Gastroesophageal sphincter (tissue), 4 donors: ENCODE measurements around the gene CORO6. TPM values are rescaled to one million over a fixed set of nuclear protein-coding genes. Genes with fewer than 3 reads are reported as not detected.

Experiments used
- ATAC-seq: fragments of 150-250 bp; one replicate; pipeline ENCODE4 v1.9.1; 2016; ENCODE audit warnings: mild to moderate bottlenecking, moderate library complexity
- H3K27ac ChIP-seq, 4 donors: fragments of 200-600 bp; sonication (generic) in 3 of 4; 1 replicate in 3 of 4; 2 replicates in 1 of 4; pipeline ENCODE4 v1.5.1; 2016 to 2019
- H3K27me3 ChIP-seq: fragments of 200-600 bp; sonication (generic); one replicate; pipeline ENCODE4 v1.5.1; 2019
- H3K36me3 ChIP-seq, 2 donors: fragments of 200-600 bp; sonication (generic); one replicate each; pipeline ENCODE4 v1.5.1; 2019; ENCODE audit warnings: control low read depth in 1 of 2
- H3K4me1 ChIP-seq, 3 donors: fragments of 200-600 bp; sonication (generic); 1 replicate in 2 of 3; 2 replicates in 1 of 3; pipeline ENCODE4 v1.5.1; 2016 to 2019; ENCODE audit warnings: control low read depth in 2 of 3
- H3K4me3 ChIP-seq, 2 donors: fragments of 200-600 bp; sonication (generic); one replicate each; pipeline ENCODE4 v1.5.1; 2019; ENCODE audit warnings: mild to moderate bottlenecking in 1 of 2, moderate library complexity in 1 of 2
- H3K9me3 ChIP-seq, 3 donors: fragments of 200-600 bp; sonication (generic); one replicate each; pipeline ENCODE4 v1.5.1; 2017 to 2019; ENCODE audit warnings: control low read depth in 2 of 3
- EP300 ChIP-seq: sonication (generic); formaldehyde crosslinking; IDR thresholded peaks from one replicate; pipeline ENCODE4 v1.6.1; 2017; ENCODE audit warnings: antibody characterized with exemption, mild to moderate bottlenecking
- POLR2A ChIP-seq, 2 donors: fragments of 450-650 bp; IDR thresholded peaks; one replicate each; pipeline ENCODE4 v1.6.1; 2017; ENCODE audit warnings: antibody characterized with exemption in 2 of 2, mild to moderate bottlenecking in 2 of 2, moderate library complexity in 1 of 2
- POLR2AphosphoS5 ChIP-seq: sonication (generic); formaldehyde crosslinking; IDR thresholded peaks from one replicate; pipeline ENCODE4 v1.6.1; 2017; ENCODE audit warnings: antibody characterized with exemption
- WGBS, 2 donors: methylation state at CpG; one replicate each; pipeline ENCODE4 v1.1.5; 2018; ENCODE audit warnings: low coverage in 1 of 2; 5-methylcytosine and 5-hydroxymethylcytosine counted together
- total RNA-seq, 4 donors: library from RNA; depleted of rRNA; stranded (reverse); fragments of >200 nt; gene quantifications; one replicate each; pipeline ENCODE4 v1.1.0, GENCODE V29; 2016
- TF ChIP-seq, protein P1 (sequence below), 4 experiments: fragments of 200-600 bp in 2 of 4; fragments of 450-650 bp in 2 of 4; sonication (generic) in 1 of 4; IDR thresholded peaks; one replicate each; pipeline ENCODE4 v1.5.1; 2017 to 2019; ENCODE audit warnings: antibody characterized with exemption in 4 of 4, mild to moderate bottlenecking in 2 of 4, moderate library complexity in 2 of 4

CORO6 gene
- total RNA-seq, 4 donors from 2014 or later, result 18.1 to 138 (median 39.4) TPM

DNA sequence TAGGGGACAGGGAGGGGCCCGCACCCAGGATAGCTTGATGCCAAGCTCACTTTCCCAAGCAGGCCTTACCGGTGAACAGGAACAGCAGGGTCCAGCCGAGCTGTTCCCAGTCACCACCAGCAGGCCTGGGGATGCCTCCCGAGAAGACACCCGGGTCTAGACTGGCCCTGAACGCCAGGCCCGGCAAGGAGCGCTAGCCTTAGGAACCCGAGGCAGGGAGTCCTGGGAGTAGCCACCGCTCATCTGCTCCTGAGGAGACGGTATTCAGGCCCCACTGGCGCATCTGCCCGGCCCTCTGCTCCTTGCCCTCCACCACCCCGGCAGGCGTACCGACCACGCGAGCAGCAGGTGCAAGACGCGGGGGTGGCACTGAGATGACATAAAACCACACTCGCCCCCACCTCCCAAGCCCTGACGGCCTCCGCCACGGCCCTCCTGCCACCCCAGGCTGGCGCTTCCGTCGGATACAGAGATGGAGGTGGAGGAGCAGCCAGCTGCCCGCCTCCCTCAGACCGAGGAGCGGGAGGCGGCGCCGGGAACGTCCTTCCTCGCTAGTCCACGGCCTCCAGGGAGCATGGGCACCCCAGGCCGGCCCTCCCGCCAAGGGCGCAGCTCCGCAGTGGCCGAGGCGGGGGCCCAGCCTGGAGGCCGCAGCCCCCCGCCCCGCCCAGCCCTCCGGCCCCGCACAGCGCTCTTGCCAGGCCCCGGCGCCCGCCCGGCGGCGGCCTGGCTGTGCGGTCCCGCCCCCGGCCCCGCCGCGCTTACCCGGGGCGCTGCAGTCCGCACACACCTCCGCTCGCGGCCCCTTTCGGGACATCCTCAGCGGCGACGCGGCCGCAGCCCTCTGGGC lies 33.9 kb downstream of the CORO6 start:
- H3K27me3 ChIP-seq, result no peaks in the 10 kb centered on the region
- H3K4me1 ChIP-seq, result peaks cover 0 to 87% (median 66%) of the 10 kb centered on the region in 3 donors
- H3K4me3 ChIP-seq, result peak overlapping the region; percentile 80 to 89
- peak overlapping the region; percentile 56 to 98 (median 90) for H3K27ac ChIP-seq
- ATAC-seq, result peak; percentile 29
- no peaks in the 10 kb centered on the region for H3K9me3 ChIP-seq
- TF ChIP-seq POLR2A (IDR thresholded peaks at IDR 0.05) (no peak), POLR2AphosphoS5 (no peak), EP300 (no peak)
- TF ChIP-seq, protein P1, sequence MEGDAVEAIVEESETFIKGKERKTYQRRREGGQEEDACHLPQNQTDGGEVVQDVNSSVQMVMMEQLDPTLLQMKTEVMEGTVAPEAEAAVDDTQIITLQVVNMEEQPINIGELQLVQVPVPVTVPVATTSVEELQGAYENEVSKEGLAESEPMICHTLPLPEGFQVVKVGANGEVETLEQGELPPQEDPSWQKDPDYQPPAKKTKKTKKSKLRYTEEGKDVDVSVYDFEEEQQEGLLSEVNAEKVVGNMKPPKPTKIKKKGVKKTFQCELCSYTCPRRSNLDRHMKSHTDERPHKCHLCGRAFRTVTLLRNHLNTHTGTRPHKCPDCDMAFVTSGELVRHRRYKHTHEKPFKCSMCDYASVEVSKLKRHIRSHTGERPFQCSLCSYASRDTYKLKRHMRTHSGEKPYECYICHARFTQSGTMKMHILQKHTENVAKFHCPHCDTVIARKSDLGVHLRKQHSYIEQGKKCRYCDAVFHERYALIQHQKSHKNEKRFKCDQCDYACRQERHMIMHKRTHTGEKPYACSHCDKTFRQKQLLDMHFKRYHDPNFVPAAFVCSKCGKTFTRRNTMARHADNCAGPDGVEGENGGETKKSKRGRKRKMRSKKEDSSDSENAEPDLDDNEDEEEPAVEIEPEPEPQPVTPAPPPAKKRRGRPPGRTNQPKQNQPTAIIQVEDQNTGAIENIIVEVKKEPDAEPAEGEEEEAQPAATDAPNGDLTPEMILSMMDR (IDR thresholded peaks at IDR 0.05), result no peak
- no CpG with 5 or more reads among the region's 72 CpGs for WGBS, 2 donors
- peaks cover 0 to 1% of the 10 kb centered on the region in 2 donors for H3K36me3 ChIP-seq

DNA sequence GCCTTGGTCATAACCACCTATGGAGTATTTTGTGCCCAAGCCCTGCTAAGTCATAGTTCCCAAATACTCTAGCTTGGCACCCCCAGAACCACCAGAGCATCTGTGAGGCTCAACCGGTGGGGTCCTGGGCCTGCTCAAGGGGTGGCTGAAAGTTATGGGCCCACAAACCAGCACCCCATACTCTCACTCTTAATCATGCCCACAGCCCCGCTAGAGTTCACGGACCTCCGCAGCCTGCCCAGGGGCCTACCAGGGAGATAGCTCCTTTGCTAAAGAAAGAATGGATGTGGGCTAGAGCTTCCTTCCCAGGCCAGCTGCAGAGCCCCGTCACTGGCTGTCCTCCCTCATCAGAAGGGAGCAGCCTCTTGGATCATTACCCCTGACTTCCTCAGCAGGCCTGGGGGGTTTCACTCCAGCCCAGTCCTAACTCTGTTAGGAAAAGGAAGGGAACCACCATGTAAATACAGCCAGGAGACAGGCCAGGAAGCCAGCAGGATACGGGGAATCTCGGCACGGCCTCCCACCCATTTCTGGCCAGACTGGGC lies 34.6 kb downstream of the CORO6 start:
- no peak for ATAC-seq
- H3K4me1 ChIP-seq, result peaks cover 0 to 91% (median 65%) of the 10 kb centered on the region in 3 donors
- H3K36me3 ChIP-seq, result peaks cover 0 to 8% of the 10 kb centered on the region in 2 donors
- H3K27ac ChIP-seq, result peak overlapping the region; percentile 56 to 98 (median 90)
- TF ChIP-seq, protein P1 (IDR thresholded peaks at IDR 0.05), result no peak
- TF ChIP-seq EP300 (no peak), POLR2A (IDR thresholded peaks at IDR 0.05) (no peak), POLR2AphosphoS5 (no peak)
- no peaks in the 10 kb centered on the region for H3K27me3 ChIP-seq
- WGBS, 2 donors, result no CpG with 5 or more reads among the region's 8 CpGs
- H3K9me3 ChIP-seq, result no peaks in the 10 kb centered on the region
- peak overlapping the region; percentile 80 to 89 for H3K4me3 ChIP-seq

DNA sequence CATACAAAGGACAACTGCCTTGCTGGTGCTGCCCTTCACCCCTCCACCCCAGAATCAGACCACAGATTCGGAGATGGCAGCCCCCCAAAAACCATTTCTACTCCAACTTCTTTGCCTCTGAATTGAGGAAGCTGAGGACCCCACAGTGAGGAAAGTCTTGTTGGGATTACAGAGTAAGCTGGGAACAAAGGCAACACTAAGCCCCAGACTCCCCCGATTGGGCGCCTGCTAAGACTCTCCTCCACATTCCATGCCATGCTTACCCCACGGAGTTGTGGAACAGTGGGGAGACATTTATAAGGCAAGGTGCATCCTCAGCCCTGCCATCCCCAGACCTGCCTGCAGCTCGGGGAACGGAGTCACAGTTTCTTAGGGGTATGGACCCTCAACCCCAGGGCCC lies 35.1 kb downstream of the CORO6 start:
- Histone ChIP-seq H3K27me3 (no peaks in the 10 kb centered on the region), H3K27ac (peak overlapping the region in 3 of 4 donors; percentile 89 to 98 (median 90)), H3K4me3 (peak overlapping the region in 1 of 2 donors; percentile 89), H3K4me1 (peaks cover 0 to 92% (median 63%) of the 10 kb centered on the region in 3 donors), H3K9me3 (no peaks in the 10 kb centered on the region), H3K36me3 (peaks cover 0 to 13% of the 10 kb centered on the region in 2 donors)
- 80% methylated on average over 1 of the region's 6 CpGs; no CpG with 5 or more reads in 1 of the 2 donors for WGBS, 2 donors
- no peak for ATAC-seq
- no peak for TF ChIP-seq POLR2A (IDR thresholded peaks at IDR 0.05)
- TF ChIP-seq, protein P1 (IDR thresholded peaks at IDR 0.05), result no peak
- no peak for TF ChIP-seq EP300
- no peak for TF ChIP-seq POLR2AphosphoS5

DNA sequence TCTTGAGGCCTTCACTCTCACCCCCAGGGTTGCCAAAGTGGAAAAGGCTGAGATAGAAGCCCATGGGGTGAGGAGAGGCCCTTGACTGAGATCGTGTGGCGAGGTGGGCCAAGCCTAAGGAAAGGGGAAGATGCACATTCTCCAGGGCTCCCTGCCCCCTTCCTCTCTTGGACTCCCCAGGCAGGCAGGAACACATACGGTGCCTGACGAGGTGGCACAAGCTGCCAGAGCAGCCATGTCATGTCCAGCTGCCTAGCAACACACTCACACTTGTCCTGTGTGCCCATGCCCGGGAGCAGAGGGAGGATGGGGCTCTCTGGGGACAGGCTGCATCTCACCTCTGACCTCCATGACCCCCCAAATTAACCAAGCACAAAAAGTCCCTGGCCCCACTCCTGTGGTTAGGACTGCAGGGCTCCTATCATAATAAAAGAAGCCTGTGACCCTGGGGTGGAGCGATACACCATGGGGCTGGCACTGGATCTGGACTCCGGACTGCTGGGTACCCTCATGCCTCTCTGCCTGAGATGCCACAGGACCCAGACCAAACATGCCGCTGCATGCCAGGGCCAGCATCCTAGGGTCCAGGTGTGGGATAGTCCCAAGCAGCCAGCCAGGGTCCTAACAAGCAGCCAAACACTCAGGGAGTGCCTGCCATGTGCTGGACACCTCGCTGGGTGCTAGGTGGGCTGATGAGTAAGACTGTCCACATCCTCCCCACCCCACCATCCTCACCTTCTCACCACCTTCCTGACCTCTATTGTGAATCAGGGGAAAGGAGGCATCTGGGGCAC lies 35.8 kb downstream of the CORO6 start:
- peak overlapping the region in 1 of 2 donors; percentile 89 for H3K4me3 ChIP-seq
- TF ChIP-seq EP300 (no peak), POLR2A (IDR thresholded peaks at IDR 0.05) (no peak), POLR2AphosphoS5 (no peak)
- TF ChIP-seq, protein P1 (IDR thresholded peaks at IDR 0.05), result no peak
- WGBS, 2 donors, result no CpG with 5 or more reads among the region's 9 CpGs
- ATAC-seq, result no peak
- peaks cover 0 to 20% of the 10 kb centered on the region in 2 donors for H3K36me3 ChIP-seq
- peaks cover 0 to 92% (median 56%) of the 10 kb centered on the region in 3 donors for H3K4me1 ChIP-seq
- H3K9me3 ChIP-seq, result no peaks in the 10 kb centered on the region
- H3K27ac ChIP-seq, result peak overlapping the region in 3 of 4 donors; percentile 89 to 98 (median 90)
- H3K27me3 ChIP-seq, result no peaks in the 10 kb centered on the region
